Fibroblast of mammary gland (primary cell): Measurements from ENCODE around the gene TIMM29.

Experiments used
- DNase-seq: peaks from one replicate; pipeline ENCODE4 v3.0.0-alpha.2; 2010; ENCODE audit warnings: low read depth
- H3K4me3 ChIP-seq: 2 replicates; pipeline ENCODE4 v1.5.1; 2011; ENCODE audit warnings: low read depth, mild to moderate bottlenecking, low read length, moderate library complexity; ENCODE audit not compliant: control insufficient read depth
- CTCF ChIP-seq: conservative IDR thresholded peaks from 2 replicates; pipeline ENCODE4 v1.5.1; 2011; ENCODE audit warnings: low read depth, low read length, inconsistent platforms; ENCODE audit not compliant: control insufficient read depth, insufficient read depth

The TIMM29 gene

GRCh38 chr19:10963865-10964264 lies 35.3 kb downstream of the TIMM29 start:
- DNase-seq, result no peak
- no peak overlapping the region for H3K4me3 ChIP-seq
- TF ChIP-seq CTCF, result no peak

GRCh38 chr19:10964903-10965302 lies 36.3 kb downstream of the TIMM29 start:
- TF ChIP-seq CTCF, result no peak
- H3K4me3 ChIP-seq, result no peak overlapping the region
- DNase-seq, result no peak

GRCh38 chr19:10965398-10965797 lies 36.8 kb downstream of the TIMM29 start:
- no peak overlapping the region for H3K4me3 ChIP-seq
- TF ChIP-seq CTCF, result no peak
- DNase-seq, result no peak

GRCh38 chr19:10966809-10967208 lies 38.2 kb downstream of the TIMM29 start:
- no peak overlapping the region for H3K4me3 ChIP-seq
- no peak for DNase-seq
- TF ChIP-seq CTCF, result no peak

- TF ChIP-seq CTCF, result no peak
- H3K4me3 ChIP-seq, result no peak overlapping the region
- DNase-seq, result no peak
Observed at GRCh38 chr19:10968527-10969135, 40.0 kb downstream of the TIMM29 start.

- TF ChIP-seq CTCF, result no peak
- no peak overlapping the region for H3K4me3 ChIP-seq
- no peak for DNase-seq
Observed at GRCh38 chr19:10971107-10971726, 42.6 kb downstream of the TIMM29 start.
